ENCODE data around the gene SOST.
A peak's percentile ranks its signal among the peaks of the same experiment; 100 is the strongest.

SOST gene

GRCh38 chr17:43753493-43754129 lies 5.0 kb downstream of the SOST start:
- Histone ChIP-seq H3K4me3 (ENCODE audit: low read depth, low read length) (no peak overlapping the region), H3K9me3 (ENCODE audit: control insufficient read depth, insufficient read depth, low read depth, low read length) (no peaks in the 10 kb centered on the region), H3K27ac (ENCODE audit: extremely low read depth, low read depth, low read length) (no peak overlapping the region), H3K36me3 (ENCODE audit: control insufficient read depth in 2 of 2, insufficient read depth in 1 of 2, low read length in 2 of 2) (no peaks in the 10 kb centered on the region), H3K4me1 (ENCODE audit: control insufficient read depth, insufficient read depth, low read length) (peaks cover 3% of the 10 kb centered on the region; the same call in 1 of the 2 replicates)
- TF ChIP-seq ZNF747 (tag by site-specific recombination; IDR thresholded peaks at IDR 0.05), result no peak
- no peak for TF ChIP-seq SALL2 (tag by site-specific recombination; IDR thresholded peaks at IDR 0.05; ENCODE audit: borderline replicate concordance)
- TF ChIP-seq SP7 (tag by site-specific recombination; IDR thresholded peaks at IDR 0.05), result 0 out of 2 replicates have a peak, but pooled peaks have one; percentile 13
- TF ChIP-seq ZNF280C (tag by site-specific recombination; IDR thresholded peaks at IDR 0.05), result no peak
- peak; percentile 78 for TF ChIP-seq ATF2 (tag by site-specific recombination; IDR thresholded peaks at IDR 0.05; ENCODE audit: low read depth)
- no peak for TF ChIP-seq KLF10 (tag by site-specific recombination; IDR thresholded peaks at IDR 0.05)
- no peak for TF ChIP-seq ZNF830 (tag by site-specific recombination; IDR thresholded peaks at IDR 0.05; ENCODE audit: low read depth)
- peak; percentile 68 for TF ChIP-seq ZNF629 (tag by site-specific recombination; IDR thresholded peaks at IDR 0.05)
- no peak for TF ChIP-seq ZNF175 (tag by site-specific recombination; IDR thresholded peaks at IDR 0.05)
- POLR2A ChIA-PET, result interaction anchor here (0.5 kb wide), 1 partner anchor 555 kb away, joined by 4 read pairs; the partner anchor contains the start of gene RUNDC3A
- CTCF ChIA-PET, result interaction anchor here (0.5 to 4.7 kb wide), 10 partner anchors 7 to 469 kb away, joined by 3 to 37 read pairs (median 4); partner anchors contain the start of gene SOST

- POLR2A ChIA-PET, result no interaction called here
- H3K4me3 ChIP-seq (ENCODE audit: low read depth, low read length), result no peak overlapping the region
- H3K9me3 ChIP-seq (ENCODE audit: control insufficient read depth, insufficient read depth, low read depth, low read length), result no peaks in the 10 kb centered on the region
- CTCF ChIA-PET, result interaction anchor here (0.9 to 4.7 kb wide), 3 partner anchors 11 to 16 kb away, joined by 3 to 37 read pairs (median 5); partner anchors contain the start of gene SOST
- H3K36me3 ChIP-seq (ENCODE audit: control insufficient read depth in 2 of 2, insufficient read depth in 1 of 2, low read length in 2 of 2), result no peaks in the 10 kb centered on the region
- H3K27ac ChIP-seq (ENCODE audit: extremely low read depth, low read depth, low read length), result no peak overlapping the region
- H3K4me1 ChIP-seq (ENCODE audit: control insufficient read depth, insufficient read depth, low read length), result peaks cover 3% of the 10 kb centered on the region; the same call in 1 of the 2 replicates
- no peak for TF ChIP-seq ZNF140 (tag by site-specific recombination; IDR thresholded peaks at IDR 0.05)
- TF ChIP-seq ZNF623 (tag by site-specific recombination; IDR thresholded peaks at IDR 0.05), result no peak
- TF ChIP-seq ZNF24 (tag by site-specific recombination; IDR thresholded peaks at IDR 0.05), result no peak
- TF ChIP-seq ZNF645 (tag by site-specific recombination; IDR thresholded peaks at IDR 0.05), result no peak
- TF ChIP-seq ZNF707 (tag by site-specific recombination; IDR thresholded peaks at IDR 0.05), result no peak
- TF ChIP-seq ZNF488 (tag by site-specific recombination; IDR thresholded peaks at IDR 0.05), result no peak
- no peak for TF ChIP-seq PRDM2 (tag by site-specific recombination; IDR thresholded peaks at IDR 0.05; ENCODE audit: borderline replicate concordance)
- TF ChIP-seq ZNF792 (tag by site-specific recombination; IDR thresholded peaks at IDR 0.05), result no peak
- no peak for TF ChIP-seq ZNF266 (tag by site-specific recombination; IDR thresholded peaks at IDR 0.05; ENCODE audit: low read depth)
- no peak for TF ChIP-seq ZBTB26 (tag by site-specific recombination; optimal IDR thresholded peaks at IDR 0.05)
- no peak for TF ChIP-seq SP3 (tag by site-specific recombination; IDR thresholded peaks at IDR 0.05)
Observed at GRCh38 chr17:43750153-43750552, 8.4 kb downstream of the SOST start.
